Activated T-cell treated with anti-CD3 and anti-CD28 coated beads for 24 hours (primary cell): ENCODE data around the gene MKKS.
"Not testable (repeated sequence)": the region's sequence is repeated elsewhere in the genome, so short reads cannot be mapped to it uniquely, and the experiment has no call there.

ENCODE experiments used
- DNase-seq: peaks from one replicate; pipeline ENCODE4 v3.0.0-alpha.2; 2020; ENCODE audit warnings: low read depth

Gene MKKS

GRCh38 chr20:10412591-10413408 is 21.2 kb downstream of the MKKS start:
- DNase-seq = no peak

- no peak for DNase-seq
These were observed 22.3 kb downstream of the MKKS start for GRCh38 chr20:10411673-10412072.

- no peak for DNase-seq
These were observed 25.8 kb downstream of the MKKS start for GRCh38 chr20:10408108-10408813.

GRCh38 chr20:10404959-10405530 is 29.0 kb downstream of the MKKS start:
- DNase-seq = no peak

- no peak for DNase-seq
These were observed 29.9 kb downstream of the MKKS start for GRCh38 chr20:10404023-10404628.

GRCh38 chr20:10402938-10403608 is 30.9 kb downstream of the MKKS start:
- DNase-seq = no peak

- no peak for DNase-seq
These were observed 35.1 kb downstream of the MKKS start for GRCh38 chr20:10398834-10399369.

- DNase-seq = not testable (repeated sequence)
These were observed 39.3 kb downstream of the MKKS start for GRCh38 chr20:10394752-10395151.

- DNase-seq = no peak
These were observed 43.3 kb downstream of the MKKS start for GRCh38 chr20:10390709-10391108.

GRCh38 chr20:10388597-10388996 is 45.4 kb downstream of the MKKS start:
- no peak for DNase-seq

GRCh38 chr20:10387686-10388085 is 46.3 kb downstream of the MKKS start:
- no peak for DNase-seq

- DNase-seq = no peak
These were observed 48.0 kb downstream of the MKKS start for GRCh38 chr20:10385850-10386544.

GRCh38 chr20:10381477-10381876 is 52.5 kb downstream of the MKKS start:
- DNase-seq = no peak

- DNase-seq = no peak
These were observed 54.3 kb downstream of the MKKS start for GRCh38 chr20:10379761-10380160.

- DNase-seq = no peak
These were observed 57.5 kb downstream of the MKKS start for GRCh38 chr20:10376270-10377075.

- no peak for DNase-seq
These were observed 58.8 kb downstream of the MKKS start for GRCh38 chr20:10375191-10375590.

GRCh38 chr20:10374036-10374435 is 60.0 kb downstream of the MKKS start:
- DNase-seq = no peak

- no peak for DNase-seq
These were observed 62.6 kb downstream of the MKKS start for GRCh38 chr20:10371467-10371866.

GRCh38 chr20:10370091-10370887 is 63.7 kb downstream of the MKKS start:
- no peak for DNase-seq

- no peak for DNase-seq
These were observed 64.3 kb downstream of the MKKS start for GRCh38 chr20:10369723-10370090.
